ENCODE measurements around the gene OR1M1. TPM values are rescaled to one million over a fixed set of nuclear protein-coding genes. Genes with fewer than 3 reads are reported as not detected.
"Not testable (repeated sequence)": the region's sequence is repeated elsewhere in the genome, so short reads cannot be mapped to it uniquely, and the experiment has no call there.

The OR1M1 gene
- total RNA-seq, 1 experiment from 2014 or later = not detected

DNA sequence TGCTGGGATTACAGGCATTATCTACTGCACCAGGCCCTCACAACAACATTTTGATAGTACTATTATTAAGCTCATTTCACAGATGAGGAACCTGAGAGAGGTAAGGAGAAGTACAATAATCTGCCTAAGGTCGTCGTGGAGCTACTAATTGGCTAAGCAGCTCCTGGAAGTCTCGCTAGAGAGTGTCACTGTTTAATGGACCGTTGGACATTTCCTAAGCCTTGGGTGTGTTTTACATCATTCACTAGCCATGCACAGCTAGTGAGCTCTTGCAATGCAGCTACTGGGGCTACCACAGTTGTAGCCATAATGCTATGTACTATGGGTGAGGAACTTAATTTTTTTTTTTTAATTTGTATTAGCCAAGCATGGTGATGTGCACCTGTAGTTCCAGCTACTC lies 34.0 kb upstream of the OR1M1 start:
- no peak overlapping the region for H3K4me2 ChIP-seq (ENCODE audit: low read depth, low read length, poor library complexity, severe bottlenecking)
- no peaks in the 10 kb centered on the region for H3K9me2 ChIP-seq (replicated peaks; ENCODE audit: insufficient read depth, low read length)
- DNase-seq = no peak
- H2AFZ ChIP-seq (ENCODE audit: low read length) = no peak overlapping the region
- no peaks in the 10 kb centered on the region for H3K27me3 ChIP-seq (ENCODE audit: low read length)
- H3K4me3 ChIP-seq (ENCODE audit: low read length) = no peak overlapping the region
- H3K36me3 ChIP-seq (ENCODE audit: insufficient read depth, low read length) = no peaks in the 10 kb centered on the region
- H3K4me1 ChIP-seq (ENCODE audit: low read length) = no peaks in the 10 kb centered on the region
- H3K9ac ChIP-seq (ENCODE audit: low read length) = no peak overlapping the region
- H3K27ac ChIP-seq (ENCODE audit: low read length) = no peak overlapping the region
- H3K79me2 ChIP-seq (ENCODE audit: low read length) = no peaks in the 10 kb centered on the region
- no peaks in the 10 kb centered on the region for H4K20me1 ChIP-seq (ENCODE audit: insufficient read depth, low read depth, low read length)
- H3K9me3 ChIP-seq (ENCODE audit: low read length) = no peaks in the 10 kb centered on the region

- H3K27ac ChIP-seq (ENCODE audit: low read length); H2AFZ ChIP-seq (ENCODE audit: low read length); H3K9me3 ChIP-seq (ENCODE audit: low read length); H3K27me3 ChIP-seq (ENCODE audit: low read length); H3K4me2 ChIP-seq (ENCODE audit: low read depth, low read length, poor library complexity, severe bottlenecking); H3K36me3 ChIP-seq (ENCODE audit: insufficient read depth, low read length); DNase-seq; H3K9me2 ChIP-seq (replicated peaks; ENCODE audit: insufficient read depth, low read length); H3K4me1 ChIP-seq (ENCODE audit: low read length); H3K79me2 ChIP-seq (ENCODE audit: low read length); H4K20me1 ChIP-seq (ENCODE audit: insufficient read depth, low read depth, low read length); H3K4me3 ChIP-seq (ENCODE audit: low read length); H3K9ac ChIP-seq (ENCODE audit: low read length): not testable (repeated sequence)
Observed at GRCh38 chr19:9053674-9054073, 33.2 kb upstream of the OR1M1 start.

DNA sequence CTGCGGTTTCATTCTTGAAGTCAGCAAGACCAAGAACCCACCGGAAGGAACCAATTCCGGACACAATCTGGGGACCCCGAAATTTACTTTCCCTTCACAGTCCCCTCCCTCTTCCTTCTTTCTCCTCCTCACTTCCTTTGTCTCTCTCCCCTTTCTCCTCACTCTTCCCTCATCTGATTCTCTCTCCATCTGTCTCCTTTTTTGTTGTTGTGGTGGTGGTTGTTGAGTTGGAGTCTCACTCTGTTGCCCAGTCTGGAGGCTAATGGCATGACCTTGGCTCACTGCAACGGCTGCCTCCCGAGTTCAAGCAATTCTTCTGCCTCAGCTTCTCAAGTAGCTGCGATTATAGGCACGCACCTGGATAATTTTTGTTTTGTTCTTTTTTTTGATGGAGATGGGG lies 32.7 kb upstream of the OR1M1 start:
- no peak for DNase-seq
- H3K4me3 ChIP-seq (ENCODE audit: low read length) = no peak overlapping the region
- H3K9ac ChIP-seq (ENCODE audit: low read length) = no peak overlapping the region
- no peak overlapping the region for H3K4me2 ChIP-seq (ENCODE audit: low read depth, low read length, poor library complexity, severe bottlenecking)
- H2AFZ ChIP-seq (ENCODE audit: low read length) = no peak overlapping the region
- no peaks in the 10 kb centered on the region for H3K4me1 ChIP-seq (ENCODE audit: low read length)
- no peaks in the 10 kb centered on the region for H4K20me1 ChIP-seq (ENCODE audit: insufficient read depth, low read depth, low read length)
- H3K79me2 ChIP-seq (ENCODE audit: low read length) = no peaks in the 10 kb centered on the region
- no peaks in the 10 kb centered on the region for H3K27me3 ChIP-seq (ENCODE audit: low read length)
- no peaks in the 10 kb centered on the region for H3K9me3 ChIP-seq (ENCODE audit: low read length)
- H3K27ac ChIP-seq (ENCODE audit: low read length) = no peak overlapping the region
- H3K9me2 ChIP-seq (replicated peaks; ENCODE audit: insufficient read depth, low read length) = no peaks in the 10 kb centered on the region
- H3K36me3 ChIP-seq (ENCODE audit: insufficient read depth, low read length) = no peaks in the 10 kb centered on the region

DNA sequence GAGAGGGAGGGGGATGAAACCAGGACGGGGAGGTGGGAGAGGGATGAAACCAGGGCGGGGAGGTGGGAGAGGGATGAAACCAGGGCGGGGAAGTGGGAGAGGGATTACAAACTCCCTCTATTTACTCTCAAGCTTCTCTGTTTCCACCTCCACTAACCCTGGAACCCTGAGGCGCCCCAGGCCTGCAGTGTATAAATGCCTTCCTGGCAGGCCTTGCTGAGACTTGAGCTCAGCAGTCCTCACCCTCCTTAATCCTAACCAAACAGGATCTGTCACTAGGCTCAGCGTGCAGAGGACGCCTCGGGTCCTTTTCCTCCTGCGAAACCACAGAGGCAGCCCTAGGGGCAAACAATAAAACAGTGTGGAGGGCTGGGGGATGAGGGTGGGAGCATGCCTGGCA lies 32.1 kb upstream of the OR1M1 start:
- Histone ChIP-seq H3K9ac (ENCODE audit: low read length) (no peak overlapping the region), H3K9me3 (ENCODE audit: low read length) (no peaks in the 10 kb centered on the region), H2AFZ (ENCODE audit: low read length) (no peak overlapping the region), H3K4me1 (ENCODE audit: low read length) (no peaks in the 10 kb centered on the region), H4K20me1 (ENCODE audit: insufficient read depth, low read depth, low read length) (no peaks in the 10 kb centered on the region), H3K27ac (ENCODE audit: low read length) (no peak overlapping the region), H3K79me2 (ENCODE audit: low read length) (no peaks in the 10 kb centered on the region), H3K36me3 (ENCODE audit: insufficient read depth, low read length) (no peaks in the 10 kb centered on the region), H3K4me2 (ENCODE audit: low read depth, low read length, poor library complexity, severe bottlenecking) (no peak overlapping the region), H3K4me3 (ENCODE audit: low read length) (no peak overlapping the region), H3K27me3 (ENCODE audit: low read length) (no peaks in the 10 kb centered on the region), H3K9me2 (replicated peaks; ENCODE audit: insufficient read depth, low read length) (no peaks in the 10 kb centered on the region)
- no peak for DNase-seq

- not testable (repeated sequence) for H3K4me1 ChIP-seq (ENCODE audit: low read length); H2AFZ ChIP-seq (ENCODE audit: low read length)
Observed at GRCh38 chr19:9056131-9056530, 30.7 kb upstream of the OR1M1 start.

GRCh38 chr19:9057505-9058258 lies 29.2 kb upstream of the OR1M1 start:
- Histone ChIP-seq H3K4me2 (ENCODE audit: low read depth, low read length, poor library complexity, severe bottlenecking) (no peak overlapping the region), H3K9me3 (ENCODE audit: low read length) (no peaks in the 10 kb centered on the region), H3K79me2 (ENCODE audit: low read length) (no peaks in the 10 kb centered on the region), H2AFZ (ENCODE audit: low read length) (no peak overlapping the region), H3K4me3 (ENCODE audit: low read length) (no peak overlapping the region), H3K36me3 (ENCODE audit: insufficient read depth, low read length) (no peaks in the 10 kb centered on the region), H3K9ac (ENCODE audit: low read length) (no peak overlapping the region), H3K27ac (ENCODE audit: low read length) (no peak overlapping the region), H3K9me2 (replicated peaks; ENCODE audit: insufficient read depth, low read length) (no peaks in the 10 kb centered on the region), H3K4me1 (ENCODE audit: low read length) (no peaks in the 10 kb centered on the region), H3K27me3 (ENCODE audit: low read length) (no peaks in the 10 kb centered on the region), H4K20me1 (ENCODE audit: insufficient read depth, low read depth, low read length) (no peaks in the 10 kb centered on the region)
- no peak for DNase-seq

More at GRCh38 chr19:9056131-9056530, 30.7 kb upstream of the OR1M1 start:
- not testable (repeated sequence) for H3K9ac ChIP-seq (ENCODE audit: low read length); H3K4me2 ChIP-seq (ENCODE audit: low read depth, low read length, poor library complexity, severe bottlenecking); H3K79me2 ChIP-seq (ENCODE audit: low read length); H3K9me3 ChIP-seq (ENCODE audit: low read length); H3K27me3 ChIP-seq (ENCODE audit: low read length); H4K20me1 ChIP-seq (ENCODE audit: insufficient read depth, low read depth, low read length); H3K27ac ChIP-seq (ENCODE audit: low read length); H3K9me2 ChIP-seq (replicated peaks; ENCODE audit: insufficient read depth, low read length); H3K4me3 ChIP-seq (ENCODE audit: low read length); H3K36me3 ChIP-seq (ENCODE audit: insufficient read depth, low read length); DNase-seq

DNA sequence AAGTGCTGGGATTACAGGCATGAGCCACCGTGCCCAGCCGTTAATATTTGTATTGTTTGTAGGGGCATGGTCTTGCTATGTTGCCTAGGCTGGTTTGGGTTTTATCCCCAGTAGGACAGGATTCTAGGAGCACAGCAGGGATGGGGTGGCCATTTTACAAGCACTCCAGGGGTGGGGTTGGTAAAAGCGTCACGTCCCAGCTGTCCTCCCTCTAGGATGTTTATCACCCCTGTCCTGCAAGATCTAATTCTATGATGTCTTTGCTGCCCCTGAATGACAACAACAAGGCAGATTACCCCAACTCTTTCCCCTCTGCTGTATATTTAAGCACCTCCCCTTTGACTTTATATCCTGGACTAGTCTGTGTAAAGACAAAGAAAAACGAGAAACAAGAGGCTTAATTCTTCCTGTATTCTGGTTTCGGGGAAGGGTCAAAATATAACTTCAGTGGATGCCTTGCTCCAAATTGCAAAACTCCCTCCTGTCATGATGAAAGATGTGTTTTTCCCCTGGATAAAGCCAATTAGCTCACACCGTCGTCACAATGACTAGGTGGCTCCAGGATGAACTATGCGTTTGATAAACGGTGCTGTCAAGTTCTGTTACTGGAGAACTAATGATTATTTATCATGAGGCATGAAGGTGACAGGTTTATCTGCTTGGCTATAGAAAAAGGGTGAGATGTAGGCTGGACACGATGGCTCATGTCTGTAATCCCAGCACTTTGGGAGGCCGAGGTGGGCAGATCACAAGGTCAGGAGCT lies 27.8 kb upstream of the OR1M1 start:
- no peak overlapping the region for H3K4me3 ChIP-seq (ENCODE audit: low read length)
- H3K9ac ChIP-seq (ENCODE audit: low read length) = no peak overlapping the region
- H3K9me3 ChIP-seq (ENCODE audit: low read length) = no peaks in the 10 kb centered on the region
- H3K4me2 ChIP-seq (ENCODE audit: low read depth, low read length, poor library complexity, severe bottlenecking) = no peak overlapping the region
- H3K4me1 ChIP-seq (ENCODE audit: low read length) = no peaks in the 10 kb centered on the region
- H3K27ac ChIP-seq (ENCODE audit: low read length) = no peak overlapping the region
- H2AFZ ChIP-seq (ENCODE audit: low read length) = no peak overlapping the region
- H3K36me3 ChIP-seq (ENCODE audit: insufficient read depth, low read length) = no peaks in the 10 kb centered on the region
- DNase-seq = no peak
- no peaks in the 10 kb centered on the region for H3K27me3 ChIP-seq (ENCODE audit: low read length)
- no peaks in the 10 kb centered on the region for H3K9me2 ChIP-seq (replicated peaks; ENCODE audit: insufficient read depth, low read length)
- no peaks in the 10 kb centered on the region for H3K79me2 ChIP-seq (ENCODE audit: low read length)
- no peaks in the 10 kb centered on the region for H4K20me1 ChIP-seq (ENCODE audit: insufficient read depth, low read depth, low read length)

GRCh38 chr19:9060564-9061340 lies 26.1 kb upstream of the OR1M1 start:
- no peaks in the 10 kb centered on the region for H3K79me2 ChIP-seq (ENCODE audit: low read length)
- no peak overlapping the region for H3K27ac ChIP-seq (ENCODE audit: low read length)
- H3K4me1 ChIP-seq (ENCODE audit: low read length) = no peaks in the 10 kb centered on the region
- H3K4me2 ChIP-seq (ENCODE audit: low read depth, low read length, poor library complexity, severe bottlenecking) = no peak overlapping the region
- H3K9me2 ChIP-seq (replicated peaks; ENCODE audit: insufficient read depth, low read length) = no peaks in the 10 kb centered on the region
- H4K20me1 ChIP-seq (ENCODE audit: insufficient read depth, low read depth, low read length) = no peaks in the 10 kb centered on the region
- no peak overlapping the region for H2AFZ ChIP-seq (ENCODE audit: low read length)
- no peaks in the 10 kb centered on the region for H3K9me3 ChIP-seq (ENCODE audit: low read length)
- no peaks in the 10 kb centered on the region for H3K27me3 ChIP-seq (ENCODE audit: low read length)
- no peak for DNase-seq
- H3K36me3 ChIP-seq (ENCODE audit: insufficient read depth, low read length) = no peaks in the 10 kb centered on the region
- no peak overlapping the region for H3K9ac ChIP-seq (ENCODE audit: low read length)
- no peak overlapping the region for H3K4me3 ChIP-seq (ENCODE audit: low read length)
